ENCODE data around the gene MICU2.

DNA sequence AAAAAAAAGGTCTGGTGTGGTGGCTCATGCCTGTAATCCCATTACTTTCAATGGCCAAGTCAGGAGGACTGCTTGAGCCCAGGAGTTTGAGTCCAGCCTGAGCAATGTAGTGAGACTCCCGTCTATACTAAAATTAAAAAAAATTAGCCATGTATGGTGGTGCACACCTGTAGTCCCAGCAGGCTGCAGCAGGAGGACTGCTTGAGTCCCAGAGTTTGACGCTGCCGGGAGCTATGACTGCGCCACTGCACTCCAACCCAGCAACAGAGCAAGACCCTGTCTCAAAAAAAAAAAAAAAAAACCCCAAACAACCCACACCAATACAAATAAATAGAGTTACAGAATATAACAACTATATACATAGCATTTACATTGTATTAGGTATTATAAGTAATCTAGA, 65.7 kb downstream of the MICU2 start:
- no peak for TF ChIP-seq POLR2AphosphoS5 (IDR thresholded peaks at IDR 0.05; ENCODE audit: low read depth, low read length)
- TF ChIP-seq, protein P1, sequence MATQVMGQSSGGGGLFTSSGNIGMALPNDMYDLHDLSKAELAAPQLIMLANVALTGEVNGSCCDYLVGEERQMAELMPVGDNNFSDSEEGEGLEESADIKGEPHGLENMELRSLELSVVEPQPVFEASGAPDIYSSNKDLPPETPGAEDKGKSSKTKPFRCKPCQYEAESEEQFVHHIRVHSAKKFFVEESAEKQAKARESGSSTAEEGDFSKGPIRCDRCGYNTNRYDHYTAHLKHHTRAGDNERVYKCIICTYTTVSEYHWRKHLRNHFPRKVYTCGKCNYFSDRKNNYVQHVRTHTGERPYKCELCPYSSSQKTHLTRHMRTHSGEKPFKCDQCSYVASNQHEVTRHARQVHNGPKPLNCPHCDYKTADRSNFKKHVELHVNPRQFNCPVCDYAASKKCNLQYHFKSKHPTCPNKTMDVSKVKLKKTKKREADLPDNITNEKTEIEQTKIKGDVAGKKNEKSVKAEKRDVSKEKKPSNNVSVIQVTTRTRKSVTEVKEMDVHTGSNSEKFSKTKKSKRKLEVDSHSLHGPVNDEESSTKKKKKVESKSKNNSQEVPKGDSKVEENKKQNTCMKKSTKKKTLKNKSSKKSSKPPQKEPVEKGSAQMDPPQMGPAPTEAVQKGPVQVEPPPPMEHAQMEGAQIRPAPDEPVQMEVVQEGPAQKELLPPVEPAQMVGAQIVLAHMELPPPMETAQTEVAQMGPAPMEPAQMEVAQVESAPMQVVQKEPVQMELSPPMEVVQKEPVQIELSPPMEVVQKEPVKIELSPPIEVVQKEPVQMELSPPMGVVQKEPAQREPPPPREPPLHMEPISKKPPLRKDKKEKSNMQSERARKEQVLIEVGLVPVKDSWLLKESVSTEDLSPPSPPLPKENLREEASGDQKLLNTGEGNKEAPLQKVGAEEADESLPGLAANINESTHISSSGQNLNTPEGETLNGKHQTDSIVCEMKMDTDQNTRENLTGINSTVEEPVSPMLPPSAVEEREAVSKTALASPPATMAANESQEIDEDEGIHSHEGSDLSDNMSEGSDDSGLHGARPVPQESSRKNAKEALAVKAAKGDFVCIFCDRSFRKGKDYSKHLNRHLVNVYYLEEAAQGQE (IDR thresholded peaks at IDR 0.05; ENCODE audit: insufficient read depth in 1 of 2, low read depth in 2 of 2, low read length in 2 of 2): no peak
- no peak for TF ChIP-seq SIN3A (IDR thresholded peaks at IDR 0.05; ENCODE audit: borderline replicate concordance, insufficient read depth, low read length)
- TF ChIP-seq TAF1 (IDR thresholded peaks at IDR 0.05; ENCODE audit: borderline replicate concordance, insufficient read depth, low read length): no peak

All from PFSK-1 (cell line).